Activated T-cell treated with anti-CD3 and anti-CD28 coated beads, Interleukin-2, amount 50 U/mL, for 4 hours (primary cell): Measurements from ENCODE around the gene PDE4B. TPM values are rescaled to one million over a fixed set of nuclear protein-coding genes. Genes with fewer than 3 reads are reported as not detected.
A peak's percentile ranks its signal among the peaks of the same experiment; 100 is the strongest.

ENCODE experiments used
- ATAC-seq, 2 donors: fragments of 200-7000 bp; cut with Tn5 transposase; one replicate each; pipeline ENCODE4 v1.10.0; 2021
- DNase-seq: peaks from one replicate; pipeline ENCODE4 v3.0.0-alpha.2; 2020
- H3K27me3 Mint-ChIP-seq: one replicate; pipeline ENCODE4 v1.8.0; 2021; ENCODE audit warnings: low read depth, mixed read lengths
- H3K36me3 Mint-ChIP-seq: one replicate; pipeline ENCODE4 v1.8.0; 2022; ENCODE audit warnings: mixed read lengths; ENCODE audit not compliant: insufficient read depth
- H3K4me1 Mint-ChIP-seq: one replicate; pipeline ENCODE4 v1.8.0; 2021; ENCODE audit warnings: low read depth, mixed read lengths
- H3K4me3 Mint-ChIP-seq: one replicate; pipeline ENCODE4 v1.8.0; 2021; ENCODE audit warnings: mild to moderate bottlenecking, moderate library complexity, mixed read lengths
- H3K9me3 Mint-ChIP-seq: one replicate; pipeline ENCODE4 v1.8.0; 2021; ENCODE audit warnings: mixed read lengths
- total RNA-seq, 3 donors: library from RNA; stranded (reverse); gene quantifications; one replicate each; pipeline ENCODE4 v1.2.1, GENCODE V29; 2021

Gene PDE4B
- total RNA-seq, 3 donors from 2014 or later = 18.8 to 31.5 (median 20.8) TPM

- no peak for ATAC-seq
- Mint-ChIP-seq H3K9me3 (no peaks in the 10 kb centered on the region), H3K4me3 (peak overlapping the region; percentile 45), H3K27me3 (no peaks in the 10 kb centered on the region), H3K4me1 (peaks cover 88% of the 10 kb centered on the region), H3K36me3 (no peaks in the 10 kb centered on the region)
- no peak for DNase-seq
Observed at GRCh38 chr1:66282891-66283621, 490.4 kb downstream of the PDE4B start.

GRCh38 chr1:66283622-66284041, 490.9 kb downstream of the PDE4B start:
- Mint-ChIP-seq H3K36me3 (no peaks in the 10 kb centered on the region), H3K4me3 (peak overlapping the region; percentile 36), H3K27me3 (no peaks in the 10 kb centered on the region), H3K9me3 (no peaks in the 10 kb centered on the region), H3K4me1 (peaks cover 85% of the 10 kb centered on the region)
- ATAC-seq (peak; percentile 71 to 75), DNase-seq (no peak)

GRCh38 chr1:66284746-66285145, 492.1 kb downstream of the PDE4B start:
- Mint-ChIP-seq H3K27me3 (no peaks in the 10 kb centered on the region), H3K36me3 (no peaks in the 10 kb centered on the region), H3K9me3 (no peaks in the 10 kb centered on the region), H3K4me3 (no peak overlapping the region), H3K4me1 (peaks cover 80% of the 10 kb centered on the region)
- no peak for DNase-seq
- ATAC-seq = no peak

- DNase-seq = no peak
- H3K9me3 Mint-ChIP-seq = no peaks in the 10 kb centered on the region
- no peak for ATAC-seq
- H3K4me3 Mint-ChIP-seq = no peak overlapping the region
- H3K36me3 Mint-ChIP-seq = no peaks in the 10 kb centered on the region
- H3K27me3 Mint-ChIP-seq = no peaks in the 10 kb centered on the region
- H3K4me1 Mint-ChIP-seq = peaks cover 80% of the 10 kb centered on the region
Observed at GRCh38 chr1:66285618-66286270, 493.0 kb downstream of the PDE4B start.

- Mint-ChIP-seq H3K36me3 (no peaks in the 10 kb centered on the region), H3K4me1 (peaks cover 80% of the 10 kb centered on the region), H3K4me3 (no peak overlapping the region), H3K9me3 (no peaks in the 10 kb centered on the region), H3K27me3 (no peaks in the 10 kb centered on the region)
- ATAC-seq (no peak), DNase-seq (no peak)
Observed at GRCh38 chr1:66286307-66286706, 493.6 kb downstream of the PDE4B start.

- H3K27me3 Mint-ChIP-seq = no peaks in the 10 kb centered on the region
- H3K9me3 Mint-ChIP-seq = no peaks in the 10 kb centered on the region
- peak; percentile 38 to 46 for ATAC-seq
- no peak overlapping the region for H3K4me3 Mint-ChIP-seq
- peaks cover 71% of the 10 kb centered on the region for H3K4me1 Mint-ChIP-seq
- no peak for DNase-seq
- H3K36me3 Mint-ChIP-seq = no peaks in the 10 kb centered on the region
Observed at GRCh38 chr1:66288048-66288447, 495.4 kb downstream of the PDE4B start.

- DNase-seq = no peak
- H3K4me1 Mint-ChIP-seq = peaks cover 58% of the 10 kb centered on the region
- H3K4me3 Mint-ChIP-seq = no peak overlapping the region
- no peaks in the 10 kb centered on the region for H3K9me3 Mint-ChIP-seq
- no peak for ATAC-seq
- no peaks in the 10 kb centered on the region for H3K36me3 Mint-ChIP-seq
- H3K27me3 Mint-ChIP-seq = no peaks in the 10 kb centered on the region
Observed at GRCh38 chr1:66290761-66291530, 498.3 kb downstream of the PDE4B start.

GRCh38 chr1:66291531-66291864, 498.8 kb downstream of the PDE4B start:
- H3K4me3 Mint-ChIP-seq = no peak overlapping the region
- no peaks in the 10 kb centered on the region for H3K27me3 Mint-ChIP-seq
- H3K4me1 Mint-ChIP-seq = peaks cover 54% of the 10 kb centered on the region
- no peaks in the 10 kb centered on the region for H3K9me3 Mint-ChIP-seq
- ATAC-seq (no peak), DNase-seq (no peak)
- H3K36me3 Mint-ChIP-seq = no peaks in the 10 kb centered on the region

GRCh38 chr1:66292305-66292704, 499.6 kb downstream of the PDE4B start:
- no peak for ATAC-seq
- H3K4me1 Mint-ChIP-seq = peaks cover 52% of the 10 kb centered on the region
- no peak overlapping the region for H3K4me3 Mint-ChIP-seq
- no peaks in the 10 kb centered on the region for H3K36me3 Mint-ChIP-seq
- no peak for DNase-seq
- no peaks in the 10 kb centered on the region for H3K9me3 Mint-ChIP-seq
- H3K27me3 Mint-ChIP-seq = no peaks in the 10 kb centered on the region

GRCh38 chr1:66292944-66293343, 500.2 kb downstream of the PDE4B start:
- no peak for ATAC-seq
- H3K4me3 Mint-ChIP-seq = no peak overlapping the region
- H3K9me3 Mint-ChIP-seq = no peaks in the 10 kb centered on the region
- no peaks in the 10 kb centered on the region for H3K36me3 Mint-ChIP-seq
- DNase-seq = no peak
- H3K4me1 Mint-ChIP-seq = peaks cover 49% of the 10 kb centered on the region
- no peaks in the 10 kb centered on the region for H3K27me3 Mint-ChIP-seq

GRCh38 chr1:66294707-66295370, 502.1 kb downstream of the PDE4B start:
- ATAC-seq (peak; percentile 79 to 97), DNase-seq (no peak)
- H3K9me3 Mint-ChIP-seq = no peaks in the 10 kb centered on the region
- no peaks in the 10 kb centered on the region for H3K36me3 Mint-ChIP-seq
- H3K4me3 Mint-ChIP-seq = peak overlapping the region; percentile 36
- no peaks in the 10 kb centered on the region for H3K27me3 Mint-ChIP-seq
- peaks cover 42% of the 10 kb centered on the region for H3K4me1 Mint-ChIP-seq

- DNase-seq (no peak), ATAC-seq (no peak)
- H3K4me3 Mint-ChIP-seq = no peak overlapping the region
- H3K9me3 Mint-ChIP-seq = no peaks in the 10 kb centered on the region
- H3K27me3 Mint-ChIP-seq = no peaks in the 10 kb centered on the region
- H3K4me1 Mint-ChIP-seq = peaks cover 42% of the 10 kb centered on the region
- no peaks in the 10 kb centered on the region for H3K36me3 Mint-ChIP-seq
Observed at GRCh38 chr1:66295803-66296202, 503.1 kb downstream of the PDE4B start.

- DNase-seq (no peak), ATAC-seq (no peak)
- H3K27me3 Mint-ChIP-seq = no peaks in the 10 kb centered on the region
- no peak overlapping the region for H3K4me3 Mint-ChIP-seq
- H3K4me1 Mint-ChIP-seq = peaks cover 42% of the 10 kb centered on the region
- no peaks in the 10 kb centered on the region for H3K36me3 Mint-ChIP-seq
- no peaks in the 10 kb centered on the region for H3K9me3 Mint-ChIP-seq
Observed at GRCh38 chr1:66296370-66296769, 503.7 kb downstream of the PDE4B start.

- H3K27me3 Mint-ChIP-seq = no peaks in the 10 kb centered on the region
- H3K4me3 Mint-ChIP-seq = no peak overlapping the region
- H3K36me3 Mint-ChIP-seq = no peaks in the 10 kb centered on the region
- DNase-seq (no peak), ATAC-seq (no peak)
- H3K4me1 Mint-ChIP-seq = peaks cover 43% of the 10 kb centered on the region
- no peaks in the 10 kb centered on the region for H3K9me3 Mint-ChIP-seq
Observed at GRCh38 chr1:66296951-66297350, 504.3 kb downstream of the PDE4B start.
